Measurements from ENCODE around the gene ASTN2.

ASTN2 gene

DNA sequence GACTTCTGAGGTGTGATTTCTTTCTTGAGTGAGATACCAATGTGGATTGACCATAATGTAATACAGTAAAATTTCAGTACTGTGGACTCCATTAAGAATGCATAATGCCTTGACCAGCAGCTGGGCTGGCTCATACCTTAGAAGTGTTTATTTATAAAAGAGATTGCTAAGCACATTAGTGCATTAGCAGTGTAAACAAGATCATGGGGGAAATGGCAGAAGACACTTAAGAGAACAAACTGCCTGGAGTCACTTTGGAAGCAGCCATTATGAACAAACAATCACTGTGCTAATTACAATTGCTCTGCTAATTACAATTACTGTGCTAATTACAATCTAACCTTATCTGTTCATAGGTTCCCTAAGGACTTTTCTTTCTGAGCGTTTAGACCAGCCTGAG is 623.5 kb downstream of the ASTN2 start:
- TF ChIP-seq, protein P1, sequence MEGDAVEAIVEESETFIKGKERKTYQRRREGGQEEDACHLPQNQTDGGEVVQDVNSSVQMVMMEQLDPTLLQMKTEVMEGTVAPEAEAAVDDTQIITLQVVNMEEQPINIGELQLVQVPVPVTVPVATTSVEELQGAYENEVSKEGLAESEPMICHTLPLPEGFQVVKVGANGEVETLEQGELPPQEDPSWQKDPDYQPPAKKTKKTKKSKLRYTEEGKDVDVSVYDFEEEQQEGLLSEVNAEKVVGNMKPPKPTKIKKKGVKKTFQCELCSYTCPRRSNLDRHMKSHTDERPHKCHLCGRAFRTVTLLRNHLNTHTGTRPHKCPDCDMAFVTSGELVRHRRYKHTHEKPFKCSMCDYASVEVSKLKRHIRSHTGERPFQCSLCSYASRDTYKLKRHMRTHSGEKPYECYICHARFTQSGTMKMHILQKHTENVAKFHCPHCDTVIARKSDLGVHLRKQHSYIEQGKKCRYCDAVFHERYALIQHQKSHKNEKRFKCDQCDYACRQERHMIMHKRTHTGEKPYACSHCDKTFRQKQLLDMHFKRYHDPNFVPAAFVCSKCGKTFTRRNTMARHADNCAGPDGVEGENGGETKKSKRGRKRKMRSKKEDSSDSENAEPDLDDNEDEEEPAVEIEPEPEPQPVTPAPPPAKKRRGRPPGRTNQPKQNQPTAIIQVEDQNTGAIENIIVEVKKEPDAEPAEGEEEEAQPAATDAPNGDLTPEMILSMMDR (IDR thresholded peaks at IDR 0.05; ENCODE audit: low read depth, low read length): no peak
- no peak for DNase-seq
- H3K27me3 ChIP-seq (ENCODE audit: insufficient read depth, low read depth, severe bottlenecking): no peaks in the 10 kb centered on the region
- H3K9me3 ChIP-seq (ENCODE audit: severe bottlenecking): no peaks in the 10 kb centered on the region
- H3K4me3 ChIP-seq (ENCODE audit: low read depth, low read length): no peak overlapping the region
- H3K27ac ChIP-seq: peak overlapping the region; percentile 27
- peaks cover 8% of the 10 kb centered on the region for H3K36me3 ChIP-seq

DNA sequence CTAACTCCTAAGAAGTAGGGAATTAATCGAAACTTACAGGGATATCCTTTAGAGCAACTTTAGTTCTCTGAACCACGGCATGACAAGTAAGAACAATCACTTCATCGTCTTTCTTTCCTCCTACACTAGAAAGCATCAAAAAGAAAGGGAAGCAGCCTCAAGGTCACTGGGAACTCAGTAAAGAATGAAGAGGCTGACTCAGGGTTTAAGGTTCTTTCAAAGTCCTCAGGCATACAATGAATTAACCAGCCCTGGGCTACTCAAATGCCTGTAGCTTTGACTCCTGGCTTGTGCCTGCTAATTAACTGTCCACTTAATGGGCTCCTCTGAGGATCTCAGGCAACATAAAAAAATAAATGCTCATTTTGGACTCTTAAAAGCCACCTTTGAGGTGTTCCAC is 625.8 kb downstream of the ASTN2 start:
- Histone ChIP-seq H3K4me3 (ENCODE audit: low read depth, low read length) (no peak overlapping the region), H3K36me3 (peaks cover 3% of the 10 kb centered on the region), H3K27ac (no peak overlapping the region), H3K9me3 (ENCODE audit: severe bottlenecking) (no peaks in the 10 kb centered on the region), H3K27me3 (ENCODE audit: insufficient read depth, low read depth, severe bottlenecking) (no peaks in the 10 kb centered on the region)
- DNase-seq: no peak
- TF ChIP-seq, protein P1 (IDR thresholded peaks at IDR 0.05; ENCODE audit: low read depth, low read length): no peak

DNA sequence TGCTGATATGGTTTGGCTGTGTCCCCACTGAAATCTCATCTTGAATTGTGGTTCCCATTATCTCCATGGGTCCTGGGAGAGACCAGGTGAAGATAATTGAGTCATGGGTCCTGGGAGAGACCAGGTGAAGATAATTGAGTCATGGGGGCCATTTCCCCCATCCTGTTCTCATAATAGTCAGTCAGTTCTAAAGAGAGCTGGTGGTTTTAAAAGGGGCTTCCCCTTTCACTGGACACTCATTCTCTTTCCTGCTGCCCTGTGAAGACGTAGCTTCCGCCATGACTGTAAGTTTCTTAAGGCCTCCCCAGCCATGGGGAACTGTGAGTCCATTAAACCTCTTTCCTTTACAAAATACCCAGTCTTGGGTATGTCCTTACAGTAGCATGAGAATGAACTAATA is 628.1 kb downstream of the ASTN2 start:
- TF ChIP-seq, protein P1 (IDR thresholded peaks at IDR 0.05; ENCODE audit: low read depth, low read length): no peak
- Histone ChIP-seq H3K36me3 (peaks cover 3% of the 10 kb centered on the region), H3K4me3 (ENCODE audit: low read depth, low read length) (no peak overlapping the region), H3K27ac (no peak overlapping the region), H3K27me3 (ENCODE audit: insufficient read depth, low read depth, severe bottlenecking) (no peaks in the 10 kb centered on the region), H3K9me3 (ENCODE audit: severe bottlenecking) (no peaks in the 10 kb centered on the region)
- DNase-seq: no peak

DNA sequence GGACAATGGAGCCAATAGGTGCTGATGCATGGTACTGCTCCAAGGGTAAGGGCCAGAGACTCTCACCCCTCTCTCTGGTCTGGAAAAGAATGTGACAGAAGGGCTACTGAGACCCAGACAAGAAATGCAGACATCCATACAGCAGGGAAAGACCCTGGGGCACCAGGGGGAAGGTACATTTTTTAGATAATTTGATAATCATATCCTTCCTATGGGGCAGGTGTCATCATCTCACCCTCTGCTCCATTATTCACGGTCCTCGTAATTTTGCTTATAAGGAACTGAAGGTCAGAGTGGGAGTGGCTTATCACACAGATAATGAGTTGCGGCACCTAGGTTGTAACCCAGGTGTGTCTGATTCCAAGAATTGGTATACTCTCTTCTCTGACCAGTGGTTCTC is 637.7 kb downstream of the ASTN2 start:
- Histone ChIP-seq H3K9me3 (ENCODE audit: severe bottlenecking) (no peaks in the 10 kb centered on the region), H3K27me3 (ENCODE audit: insufficient read depth, low read depth, severe bottlenecking) (no peaks in the 10 kb centered on the region), H3K27ac (no peak overlapping the region), H3K36me3 (no peaks in the 10 kb centered on the region), H3K4me3 (ENCODE audit: low read depth, low read length) (no peak overlapping the region)
- TF ChIP-seq, protein P1 (IDR thresholded peaks at IDR 0.05; ENCODE audit: low read depth, low read length): no peak
- DNase-seq: no peak

DNA sequence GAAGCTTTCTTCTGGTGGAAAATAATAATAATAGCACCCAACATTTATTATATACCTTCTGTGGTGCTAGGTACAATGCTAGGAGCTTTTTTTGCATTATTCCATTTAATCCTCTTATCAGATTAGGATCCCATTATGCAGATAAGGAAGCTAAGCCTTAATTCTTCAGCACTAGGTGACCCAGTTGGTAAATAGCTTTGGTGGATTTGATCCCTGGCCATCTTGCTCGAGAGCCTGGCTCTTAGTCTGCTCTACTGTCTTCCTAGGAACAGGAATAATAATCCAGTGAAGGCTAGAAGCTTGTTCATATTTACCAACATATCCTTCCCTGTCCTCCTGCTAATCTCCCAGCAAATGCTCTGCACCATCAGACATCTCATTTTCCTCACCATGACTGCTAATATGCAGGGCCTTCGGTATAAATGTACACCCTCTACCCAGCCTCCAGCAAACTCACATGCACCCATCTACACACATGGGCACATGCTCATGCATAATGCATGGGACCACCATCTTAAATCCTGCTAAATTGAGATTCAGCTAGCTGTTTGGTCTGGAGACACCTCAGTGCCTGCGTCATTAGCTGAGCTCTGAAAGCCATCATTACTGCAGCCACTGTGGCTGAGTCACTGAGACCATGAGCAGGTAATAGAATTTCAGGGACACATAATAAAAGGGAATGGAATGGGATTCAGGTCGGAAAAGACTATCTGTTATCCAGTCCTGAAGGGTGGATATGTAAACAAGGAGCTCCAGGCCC is 640.3 kb downstream of the ASTN2 start:
- Histone ChIP-seq H3K27me3 (ENCODE audit: insufficient read depth, low read depth, severe bottlenecking) (no peaks in the 10 kb centered on the region), H3K9me3 (ENCODE audit: severe bottlenecking) (no peaks in the 10 kb centered on the region), H3K36me3 (no peaks in the 10 kb centered on the region), H3K27ac (peak overlapping the region; percentile 24), H3K4me3 (ENCODE audit: low read depth, low read length) (no peak overlapping the region; the same call in 1 of the 2 replicates)
- DNase-seq: peak; percentile 84
- TF ChIP-seq, protein P1 (IDR thresholded peaks at IDR 0.05; ENCODE audit: low read depth, low read length): no peak

DNA sequence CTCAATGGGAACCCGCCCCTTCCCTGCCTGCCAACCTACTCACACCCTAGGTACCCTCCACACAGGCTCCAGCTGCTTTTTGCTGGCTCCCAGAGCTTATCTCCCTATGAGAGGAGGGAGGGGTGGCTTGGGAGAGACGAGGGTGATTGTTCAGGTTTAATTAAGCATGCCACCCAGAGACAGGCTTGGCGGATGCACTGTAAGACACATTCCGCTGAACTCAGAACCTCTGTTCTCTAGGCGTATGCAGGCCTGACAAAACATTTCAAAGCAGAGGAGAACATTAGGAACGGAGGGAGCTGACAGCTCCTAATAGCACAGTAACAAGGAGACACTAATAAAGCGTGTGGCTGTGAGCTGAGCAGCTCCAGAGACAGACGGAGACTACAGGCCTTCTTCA is 647.6 kb downstream of the ASTN2 start:
- H3K27me3 ChIP-seq (ENCODE audit: insufficient read depth, low read depth, severe bottlenecking): no peaks in the 10 kb centered on the region
- H3K36me3 ChIP-seq: no peaks in the 10 kb centered on the region
- no peaks in the 10 kb centered on the region for H3K9me3 ChIP-seq (ENCODE audit: severe bottlenecking)
- no peak overlapping the region for H3K4me3 ChIP-seq (ENCODE audit: low read depth, low read length)
- no peak overlapping the region for H3K27ac ChIP-seq
- peak; percentile 59 for DNase-seq
- TF ChIP-seq, protein P1 (IDR thresholded peaks at IDR 0.05; ENCODE audit: low read depth, low read length): no peak
